Esophagus muscularis mucosa (tissue), 3 donors: ENCODE data around the gene EML6.

ENCODE experiments used
- POLR2A ChIP-seq: fragments of 450-650 bp; IDR thresholded peaks from one replicate; pipeline ENCODE4 v1.6.1; 2017; ENCODE audit warnings: antibody characterized with exemption, moderate library complexity, mild to moderate bottlenecking, low read depth
- POLR2AphosphoS5 ChIP-seq, 2 donors: sonication (generic); formaldehyde crosslinking; IDR thresholded peaks; one replicate each; pipeline ENCODE4 v1.6.1; 2017; ENCODE audit warnings: antibody characterized with exemption in 2 of 2
- TF ChIP-seq, protein P1 (sequence below), 3 experiments: fragments of 200-600 bp in 2 of 3; fragments of 450-650 bp in 1 of 3; sonication (generic) in 2 of 3; IDR thresholded peaks; one replicate each; pipeline ENCODE4 v1.5.1; 2017 to 2019; ENCODE audit warnings: antibody characterized with exemption in 3 of 3, mild to moderate bottlenecking in 2 of 3, moderate library complexity in 1 of 3

DNA sequence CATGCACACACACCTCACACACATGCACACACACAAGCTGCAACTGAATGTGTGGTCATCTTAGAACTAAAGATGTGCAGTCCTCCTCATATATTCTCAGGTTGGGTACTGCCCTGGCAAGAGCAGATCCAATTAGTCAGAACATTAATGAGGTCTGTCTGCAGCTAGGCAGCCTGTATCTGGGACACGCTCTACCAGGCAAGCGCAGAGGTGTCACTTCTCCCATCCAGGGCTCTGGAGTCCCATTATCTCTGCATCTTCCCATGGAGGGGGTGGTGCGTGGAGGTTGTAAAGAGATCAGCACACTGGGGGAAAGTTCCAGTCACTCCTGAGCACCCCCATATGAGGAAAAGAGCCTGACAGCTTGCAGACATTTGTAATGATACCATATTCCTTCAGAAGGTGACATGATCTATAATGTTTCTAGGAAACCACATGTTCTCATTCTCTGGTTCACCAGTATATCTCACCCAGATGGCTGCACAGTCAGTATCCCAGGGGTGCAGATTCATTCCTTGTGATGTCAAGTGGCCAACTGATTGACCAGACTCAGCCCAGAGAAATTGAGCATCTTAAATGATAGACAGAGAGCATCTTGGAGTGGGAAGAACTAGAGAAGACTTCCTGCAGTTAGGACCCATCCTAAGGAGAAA is 231.4 kb downstream of the EML6 start:
- no peak for TF ChIP-seq POLR2AphosphoS5 (IDR thresholded peaks at IDR 0.05)
- TF ChIP-seq POLR2A = no peak
- TF ChIP-seq, protein P1, sequence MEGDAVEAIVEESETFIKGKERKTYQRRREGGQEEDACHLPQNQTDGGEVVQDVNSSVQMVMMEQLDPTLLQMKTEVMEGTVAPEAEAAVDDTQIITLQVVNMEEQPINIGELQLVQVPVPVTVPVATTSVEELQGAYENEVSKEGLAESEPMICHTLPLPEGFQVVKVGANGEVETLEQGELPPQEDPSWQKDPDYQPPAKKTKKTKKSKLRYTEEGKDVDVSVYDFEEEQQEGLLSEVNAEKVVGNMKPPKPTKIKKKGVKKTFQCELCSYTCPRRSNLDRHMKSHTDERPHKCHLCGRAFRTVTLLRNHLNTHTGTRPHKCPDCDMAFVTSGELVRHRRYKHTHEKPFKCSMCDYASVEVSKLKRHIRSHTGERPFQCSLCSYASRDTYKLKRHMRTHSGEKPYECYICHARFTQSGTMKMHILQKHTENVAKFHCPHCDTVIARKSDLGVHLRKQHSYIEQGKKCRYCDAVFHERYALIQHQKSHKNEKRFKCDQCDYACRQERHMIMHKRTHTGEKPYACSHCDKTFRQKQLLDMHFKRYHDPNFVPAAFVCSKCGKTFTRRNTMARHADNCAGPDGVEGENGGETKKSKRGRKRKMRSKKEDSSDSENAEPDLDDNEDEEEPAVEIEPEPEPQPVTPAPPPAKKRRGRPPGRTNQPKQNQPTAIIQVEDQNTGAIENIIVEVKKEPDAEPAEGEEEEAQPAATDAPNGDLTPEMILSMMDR (IDR thresholded peaks at IDR 0.05) = no peak
